A673 (cell line): ENCODE measurements around the gene TEX2.

Experiments
- CTCF ChIP-seq: fragments of 300-800, 200-600 bp; sonication (generic); conservative IDR thresholded peaks from 2 replicates; pipeline ENCODE4 v1.5.1; 2017; ENCODE audit warnings: low read depth, mild to moderate bottlenecking, antibody characterized with exemption, low read length, moderate library complexity, mixed read lengths
- EZH2 ChIP-seq: fragments of 200-600 bp; sonication (generic); IDR thresholded peaks from 2 replicates; pipeline ENCODE4 v1.6.1; 2017; ENCODE audit warnings: borderline replicate concordance, low read depth, mild to moderate bottlenecking, mixed read lengths, antibody characterized with exemption, low read length; ENCODE audit not compliant: poor library complexity, severe bottlenecking

GRCh38 chr17:64138441-64138840 is 124.6 kb downstream of the TEX2 start:
- TF ChIP-seq CTCF: no peak
- TF ChIP-seq EZH2: no peak
